Measurements from ENCODE around the gene TNFAIP8L1. TPM values are rescaled to one million over a fixed set of nuclear protein-coding genes. Genes with fewer than 3 reads are reported as not detected.

TNFAIP8L1 gene
- 1 to 10 TPM; 4.2 to 4.3 TPM for total RNA-seq

- Histone ChIP-seq H3K4me3 (peak within 1 kb of the TSS; percentile 76), H3K27me3 (replicated peaks; ENCODE audit: insufficient read depth) (no peaks in the 10 kb centered on the region), H3K4me1 (ENCODE audit: control insufficient read depth in 1 of 2, low read depth in 2 of 2) (peaks cover 18 to 24% of the 10 kb centered on the region in 2 donors), H3K27ac (peak within 1 kb of the TSS in 1 of 2 donors; percentile 41), H3K9me3 (no peaks in the 10 kb centered on the region), H3K36me3 (no peaks in the 10 kb centered on the region)
- peak; percentile 74 for ATAC-seq (ENCODE audit: insufficient number of reproducible peaks, low FRiP score, low read depth)
- TF ChIP-seq, protein P1, sequence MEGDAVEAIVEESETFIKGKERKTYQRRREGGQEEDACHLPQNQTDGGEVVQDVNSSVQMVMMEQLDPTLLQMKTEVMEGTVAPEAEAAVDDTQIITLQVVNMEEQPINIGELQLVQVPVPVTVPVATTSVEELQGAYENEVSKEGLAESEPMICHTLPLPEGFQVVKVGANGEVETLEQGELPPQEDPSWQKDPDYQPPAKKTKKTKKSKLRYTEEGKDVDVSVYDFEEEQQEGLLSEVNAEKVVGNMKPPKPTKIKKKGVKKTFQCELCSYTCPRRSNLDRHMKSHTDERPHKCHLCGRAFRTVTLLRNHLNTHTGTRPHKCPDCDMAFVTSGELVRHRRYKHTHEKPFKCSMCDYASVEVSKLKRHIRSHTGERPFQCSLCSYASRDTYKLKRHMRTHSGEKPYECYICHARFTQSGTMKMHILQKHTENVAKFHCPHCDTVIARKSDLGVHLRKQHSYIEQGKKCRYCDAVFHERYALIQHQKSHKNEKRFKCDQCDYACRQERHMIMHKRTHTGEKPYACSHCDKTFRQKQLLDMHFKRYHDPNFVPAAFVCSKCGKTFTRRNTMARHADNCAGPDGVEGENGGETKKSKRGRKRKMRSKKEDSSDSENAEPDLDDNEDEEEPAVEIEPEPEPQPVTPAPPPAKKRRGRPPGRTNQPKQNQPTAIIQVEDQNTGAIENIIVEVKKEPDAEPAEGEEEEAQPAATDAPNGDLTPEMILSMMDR (IDR thresholded peaks at IDR 0.05): no peak
- peak; percentile 87 for DNase-seq (ENCODE audit: low spot score)
Observed at GRCh38 chr19:4638828-4639530, at the start of gene TNFAIP8L1. Gene TNFAIP8L1 (plus strand): TSS chr19:4639516. CDS start chr19:4651870, 12,354 bp downstream.

DNA sequence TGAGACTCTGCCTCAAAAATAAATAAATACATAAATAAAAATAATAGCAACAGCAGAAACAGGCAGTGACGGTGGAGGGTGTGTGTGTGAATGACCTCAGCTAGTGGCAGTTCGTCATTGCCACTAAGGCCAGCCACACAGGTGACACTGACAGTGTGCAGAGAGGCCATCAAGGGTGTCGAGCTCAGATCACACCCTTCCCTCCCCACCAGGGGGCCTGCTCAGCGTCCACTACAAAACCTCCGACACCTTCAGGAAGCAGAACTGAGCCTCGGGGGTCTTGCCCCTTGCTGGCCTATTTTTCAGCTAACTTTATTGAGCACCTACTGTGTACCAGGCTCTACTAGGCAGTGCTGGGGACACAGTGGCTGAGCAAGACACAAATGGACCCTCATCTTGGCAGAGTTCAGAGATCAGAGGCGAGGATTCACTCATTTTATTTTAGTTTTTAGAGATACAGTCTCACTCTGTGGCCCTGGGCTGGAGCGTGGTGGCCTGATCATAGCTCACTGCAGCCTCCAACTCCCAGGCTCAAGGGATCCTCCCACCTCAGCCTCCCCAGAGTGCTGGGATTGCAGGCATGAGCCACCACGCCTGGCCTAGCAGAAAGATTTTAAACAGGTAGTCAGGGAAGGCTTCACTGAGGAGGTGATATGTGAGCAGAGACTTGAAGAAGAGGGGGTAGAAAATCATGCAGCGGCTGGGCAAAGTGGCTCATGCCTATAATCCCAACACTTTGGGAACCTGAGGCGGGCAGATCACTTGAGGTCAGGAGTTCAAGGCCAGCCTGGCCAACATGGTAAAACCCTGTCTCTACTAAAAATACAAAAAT, 49.5 kb upstream of the TNFAIP8L1 start:
- Histone ChIP-seq H3K4me3 (no peak overlapping the region), H3K27me3 (replicated peaks; ENCODE audit: insufficient read depth) (peaks cover 4% of the 10 kb centered on the region), H3K4me1 (ENCODE audit: control insufficient read depth in 1 of 2, low read depth in 2 of 2) (peaks cover 0 to 1% of the 10 kb centered on the region in 2 donors), H3K27ac (no peak overlapping the region), H3K36me3 (no peaks in the 10 kb centered on the region), H3K9me3 (no peaks in the 10 kb centered on the region)
- DNase-seq (ENCODE audit: low spot score) (no peak), ATAC-seq (ENCODE audit: insufficient number of reproducible peaks, low FRiP score, low read depth) (no peak)
- TF ChIP-seq, protein P1 (IDR thresholded peaks at IDR 0.05): peak; percentile 19

DNA sequence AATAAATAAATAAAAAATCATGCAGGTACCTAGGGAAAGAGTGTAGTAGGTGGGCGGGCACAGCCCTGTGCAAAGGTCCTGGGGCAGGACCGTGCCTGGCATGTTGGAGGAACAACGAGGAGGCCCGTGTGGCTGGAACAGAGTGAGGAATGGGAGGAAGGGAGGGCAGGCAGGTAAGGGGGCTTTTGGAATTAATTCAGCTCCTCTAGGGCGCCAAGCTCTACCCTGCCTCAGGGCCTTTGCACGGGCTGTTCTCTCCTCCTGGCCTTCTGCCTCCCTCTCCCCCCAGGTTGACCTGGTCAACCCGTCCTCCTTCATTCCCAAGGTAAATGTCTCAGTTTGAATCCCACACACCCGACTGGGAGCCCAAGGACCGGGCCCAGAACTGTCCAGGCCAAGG, 48.8 kb upstream of the TNFAIP8L1 start:
- TF ChIP-seq, protein P1 (IDR thresholded peaks at IDR 0.05): no peak
- H3K4me3 ChIP-seq: no peak overlapping the region
- no peak overlapping the region for H3K27ac ChIP-seq
- H3K27me3 ChIP-seq (replicated peaks; ENCODE audit: insufficient read depth): no peaks in the 10 kb centered on the region
- H3K36me3 ChIP-seq: no peaks in the 10 kb centered on the region
- no peaks in the 10 kb centered on the region for H3K4me1 ChIP-seq (ENCODE audit: control insufficient read depth in 1 of 2, low read depth in 2 of 2)
- H3K9me3 ChIP-seq: no peaks in the 10 kb centered on the region
- DNase-seq (ENCODE audit: low spot score): no peak
- ATAC-seq (ENCODE audit: insufficient number of reproducible peaks, low FRiP score, low read depth): no peak

GRCh38 chr19:4591320-4591719, 48.0 kb upstream of the TNFAIP8L1 start:
- no peak overlapping the region for H3K27ac ChIP-seq
- H3K9me3 ChIP-seq: no peaks in the 10 kb centered on the region
- no peak for ATAC-seq (ENCODE audit: insufficient number of reproducible peaks, low FRiP score, low read depth)
- TF ChIP-seq, protein P1 (IDR thresholded peaks at IDR 0.05): no peak
- no peaks in the 10 kb centered on the region for H3K4me1 ChIP-seq (ENCODE audit: control insufficient read depth in 1 of 2, low read depth in 2 of 2)
- no peaks in the 10 kb centered on the region for H3K36me3 ChIP-seq
- no peak overlapping the region for H3K4me3 ChIP-seq
- H3K27me3 ChIP-seq (replicated peaks; ENCODE audit: insufficient read depth): no peaks in the 10 kb centered on the region
- DNase-seq (ENCODE audit: low spot score): no peak

- ATAC-seq (ENCODE audit: insufficient number of reproducible peaks, low FRiP score, low read depth) (no peak), DNase-seq (ENCODE audit: low spot score) (no peak)
- peaks cover 4% of the 10 kb centered on the region for H3K27me3 ChIP-seq (replicated peaks; ENCODE audit: insufficient read depth)
- TF ChIP-seq, protein P1 (IDR thresholded peaks at IDR 0.05): no peak
- H3K4me1 ChIP-seq (ENCODE audit: control insufficient read depth in 1 of 2, low read depth in 2 of 2): no peaks in the 10 kb centered on the region
- no peaks in the 10 kb centered on the region for H3K9me3 ChIP-seq
- no peak overlapping the region for H3K27ac ChIP-seq
- H3K36me3 ChIP-seq: no peaks in the 10 kb centered on the region
- no peak overlapping the region for H3K4me3 ChIP-seq
Observed at GRCh38 chr19:4592445-4592844, 46.9 kb upstream of the TNFAIP8L1 start.

Data from thoracic aorta (tissue), 2 donors.